ENCODE data around the gene PATE1.

DNA sequence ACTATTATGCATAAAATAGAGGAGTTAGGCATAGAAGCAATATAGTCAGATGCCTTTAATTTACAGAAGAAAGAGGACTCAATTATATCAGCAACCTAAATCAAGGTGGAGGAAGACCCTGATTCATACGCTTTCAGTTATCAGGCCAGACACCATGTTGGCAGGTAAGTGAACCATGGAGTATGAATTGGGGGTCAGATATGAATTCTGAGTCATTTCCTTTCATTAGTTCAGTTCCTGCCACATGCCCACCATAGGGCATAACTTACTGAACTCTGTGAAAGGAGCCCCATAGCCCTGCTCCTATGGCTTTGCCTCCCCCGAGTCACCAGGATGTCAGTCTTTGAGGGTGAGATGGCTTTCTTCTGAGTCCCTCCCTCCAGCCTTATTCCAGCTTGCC is 17.4 kb downstream of the PATE1 start:
- TF ChIP-seq EP300 (conservative IDR thresholded peaks at IDR 0.05; ENCODE audit: poor library complexity, severe bottlenecking) (no peak), SMC3 (conservative IDR thresholded peaks at IDR 0.05; ENCODE audit: poor library complexity) (no peak), POLR2AphosphoS5 (IDR thresholded peaks at IDR 0.05) (no peak)
- TF ChIP-seq, protein P1, sequence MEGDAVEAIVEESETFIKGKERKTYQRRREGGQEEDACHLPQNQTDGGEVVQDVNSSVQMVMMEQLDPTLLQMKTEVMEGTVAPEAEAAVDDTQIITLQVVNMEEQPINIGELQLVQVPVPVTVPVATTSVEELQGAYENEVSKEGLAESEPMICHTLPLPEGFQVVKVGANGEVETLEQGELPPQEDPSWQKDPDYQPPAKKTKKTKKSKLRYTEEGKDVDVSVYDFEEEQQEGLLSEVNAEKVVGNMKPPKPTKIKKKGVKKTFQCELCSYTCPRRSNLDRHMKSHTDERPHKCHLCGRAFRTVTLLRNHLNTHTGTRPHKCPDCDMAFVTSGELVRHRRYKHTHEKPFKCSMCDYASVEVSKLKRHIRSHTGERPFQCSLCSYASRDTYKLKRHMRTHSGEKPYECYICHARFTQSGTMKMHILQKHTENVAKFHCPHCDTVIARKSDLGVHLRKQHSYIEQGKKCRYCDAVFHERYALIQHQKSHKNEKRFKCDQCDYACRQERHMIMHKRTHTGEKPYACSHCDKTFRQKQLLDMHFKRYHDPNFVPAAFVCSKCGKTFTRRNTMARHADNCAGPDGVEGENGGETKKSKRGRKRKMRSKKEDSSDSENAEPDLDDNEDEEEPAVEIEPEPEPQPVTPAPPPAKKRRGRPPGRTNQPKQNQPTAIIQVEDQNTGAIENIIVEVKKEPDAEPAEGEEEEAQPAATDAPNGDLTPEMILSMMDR (IDR thresholded peaks at IDR 0.05; ENCODE audit: poor library complexity, severe bottlenecking) = no peak

All from neural cell (in vitro differentiated cells).